ENCODE data around the gene TTYH3.

TTYH3 gene

GRCh38 chr7:2649139-2649838, 17.5 kb downstream of the TTYH3 start:
- DNase-seq (ENCODE audit: low read depth in 2 of 2), result no peak

- no peak for DNase-seq (ENCODE audit: low read depth in 2 of 2)
Observed at GRCh38 chr7:2649991-2650390, 18.2 kb downstream of the TTYH3 start.

GRCh38 chr7:2650451-2650850, 18.7 kb downstream of the TTYH3 start:
- DNase-seq (ENCODE audit: low read depth in 2 of 2), result no peak

GRCh38 chr7:2651336-2651735, 19.6 kb downstream of the TTYH3 start:
- no peak for DNase-seq (ENCODE audit: low read depth in 2 of 2)

GRCh38 chr7:2651847-2652735, 20.3 kb downstream of the TTYH3 start:
- no peak for DNase-seq (ENCODE audit: low read depth in 2 of 2)

- no peak for DNase-seq (ENCODE audit: low read depth in 2 of 2)
Observed at GRCh38 chr7:2652736-2653060, 20.9 kb downstream of the TTYH3 start.

GRCh38 chr7:2654059-2654458, 22.3 kb downstream of the TTYH3 start:
- DNase-seq (ENCODE audit: low read depth in 2 of 2), result no peak

GRCh38 chr7:2655870-2656614, 24.3 kb downstream of the TTYH3 start:
- no peak for DNase-seq (ENCODE audit: low read depth in 2 of 2)

GRCh38 chr7:2657208-2657607, 25.4 kb downstream of the TTYH3 start:
- DNase-seq (ENCODE audit: low read depth in 2 of 2), result no peak

- no peak for DNase-seq (ENCODE audit: low read depth in 2 of 2)
Observed at GRCh38 chr7:2657920-2658671, 26.3 kb downstream of the TTYH3 start.

GRCh38 chr7:2658941-2659340, 27.2 kb downstream of the TTYH3 start:
- no peak for DNase-seq (ENCODE audit: low read depth in 2 of 2)

- no peak for DNase-seq (ENCODE audit: low read depth in 2 of 2)
Observed at GRCh38 chr7:2659556-2660358, 28.0 kb downstream of the TTYH3 start.

GRCh38 chr7:2660359-2661095, 28.7 kb downstream of the TTYH3 start:
- DNase-seq (ENCODE audit: low read depth in 2 of 2), result no peak

GRCh38 chr7:2661096-2661449, 29.3 kb downstream of the TTYH3 start:
- no peak for DNase-seq (ENCODE audit: low read depth in 2 of 2)

GRCh38 chr7:2661602-2662272, 30.0 kb downstream of the TTYH3 start:
- no peak for DNase-seq (ENCODE audit: low read depth in 2 of 2)

- no peak for DNase-seq (ENCODE audit: low read depth in 2 of 2)
Observed at GRCh38 chr7:2662273-2663120, 30.7 kb downstream of the TTYH3 start.

- no peak for DNase-seq (ENCODE audit: low read depth in 2 of 2)
Observed at GRCh38 chr7:2663121-2663886, 31.5 kb downstream of the TTYH3 start.

- DNase-seq (ENCODE audit: low read depth in 2 of 2), result no peak
Observed at GRCh38 chr7:2663960-2664359, 32.2 kb downstream of the TTYH3 start.

Measured in stimulated activated CD4-positive, alpha-beta T cell treated with anti-CD3 and anti-CD28 coated beads, Interleukin-1b, Interleukin-23, amount 100 ng/mL, for 4 hours (primary cell).